Fibroblast of skin of scalp (primary cell): Measurements from ENCODE around the gene CHAF1B.

Experiments
- DNase-seq: peaks from one replicate; pipeline ENCODE4 v3.0.0-alpha.2; 2013

The CHAF1B gene

DNA sequence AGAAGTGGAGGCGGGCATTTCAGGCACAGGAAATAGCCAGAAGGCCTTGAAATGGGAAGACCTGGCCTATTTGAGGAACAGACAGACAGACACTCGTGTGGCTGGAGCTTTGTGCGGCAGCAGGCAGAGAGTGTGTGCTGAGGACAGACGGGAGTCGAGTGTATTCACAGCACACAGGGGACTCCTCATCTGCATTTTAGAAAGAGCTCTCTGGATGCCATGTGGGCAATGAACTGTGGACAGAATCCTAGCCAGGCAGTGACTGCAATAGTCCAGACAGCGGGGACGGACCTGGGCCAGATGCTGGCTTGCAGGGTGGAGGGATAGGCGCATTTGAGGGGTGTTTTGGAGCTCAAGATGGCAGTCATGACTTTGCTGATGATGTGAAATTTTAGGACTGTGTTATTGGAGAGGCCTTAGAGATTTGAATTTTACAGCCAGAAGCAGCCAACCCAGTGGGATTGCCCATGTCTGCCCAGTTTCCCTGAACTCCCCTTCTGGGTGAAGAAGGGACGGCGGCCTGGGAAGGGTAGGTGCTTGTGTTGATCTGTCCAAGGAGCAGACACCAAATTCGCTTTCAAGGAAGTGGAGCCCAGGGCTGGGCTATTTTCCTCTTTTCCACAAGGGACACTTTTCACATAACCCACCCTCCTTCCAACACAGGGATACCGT lies 43.7 kb downstream of the CHAF1B start:
- no peak for DNase-seq

DNA sequence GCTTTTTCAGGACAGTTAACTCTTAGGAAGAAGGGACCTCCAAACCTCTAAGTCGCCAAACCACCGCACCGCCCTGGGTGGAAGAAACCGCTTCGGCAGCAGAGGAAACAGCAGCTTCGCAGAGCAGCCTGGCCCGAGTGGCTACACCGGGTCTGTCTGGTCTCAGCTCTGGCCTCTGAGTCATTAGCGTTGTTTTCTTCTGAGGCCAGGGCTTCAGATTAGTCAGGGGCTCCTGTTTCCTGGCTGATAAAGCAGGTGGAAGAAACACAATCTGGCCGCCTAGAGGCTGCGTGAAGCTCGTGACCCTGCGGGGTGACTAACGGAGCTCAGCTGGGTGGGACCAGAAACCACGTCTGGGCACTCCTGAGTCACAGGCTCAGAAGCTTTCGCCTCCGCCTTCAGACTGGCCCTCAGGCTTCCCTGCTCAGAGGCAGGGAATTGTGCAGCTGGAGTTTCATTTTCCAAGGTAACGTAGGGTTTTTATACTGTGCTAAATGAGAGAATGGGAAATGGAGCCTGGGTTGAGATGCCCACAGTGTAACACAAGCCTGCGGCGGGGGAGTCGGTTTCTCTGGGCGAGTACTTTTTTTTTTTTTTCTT lies 44.9 kb downstream of the CHAF1B start:
- DNase-seq = peak; percentile 93

DNA sequence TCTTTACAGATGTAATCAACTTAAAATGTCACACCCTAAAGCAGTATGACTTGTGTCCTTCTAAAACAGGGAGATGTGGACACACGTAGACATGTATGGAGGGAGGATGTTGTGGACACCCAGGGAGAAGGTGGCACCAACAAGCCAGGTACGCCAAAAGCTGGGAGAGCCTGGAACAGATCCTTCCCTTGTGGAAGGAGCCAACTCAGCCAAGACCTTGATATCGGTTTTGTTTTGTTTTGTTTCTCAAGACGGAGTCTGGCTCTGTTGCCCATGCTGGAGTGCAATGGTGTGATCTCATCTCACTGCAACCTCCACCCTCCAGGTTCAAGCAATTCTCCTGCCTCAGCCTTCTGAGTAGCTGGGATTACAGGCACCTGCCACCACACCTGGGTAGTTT lies 45.6 kb downstream of the CHAF1B start:
- DNase-seq = no peak

DNA sequence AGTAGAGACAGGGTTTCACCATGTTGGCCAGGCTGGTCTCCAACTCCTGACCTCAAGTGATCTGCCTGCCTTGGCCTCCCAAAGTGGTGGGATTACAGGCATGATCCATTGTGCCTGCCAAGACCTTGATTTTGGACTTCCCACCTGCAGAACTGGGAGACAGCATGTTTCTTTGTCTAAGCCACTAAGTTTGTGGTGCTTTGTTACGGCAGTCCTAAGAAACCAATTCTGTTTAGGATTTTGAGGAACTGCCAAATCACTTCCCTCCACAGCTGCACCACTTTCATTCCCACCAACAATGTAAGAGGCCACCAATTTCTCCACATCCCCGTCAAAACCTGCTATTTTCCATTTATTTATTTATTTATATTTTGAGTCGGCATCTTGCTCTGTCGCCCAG lies 46.1 kb downstream of the CHAF1B start:
- no peak for DNase-seq

DNA sequence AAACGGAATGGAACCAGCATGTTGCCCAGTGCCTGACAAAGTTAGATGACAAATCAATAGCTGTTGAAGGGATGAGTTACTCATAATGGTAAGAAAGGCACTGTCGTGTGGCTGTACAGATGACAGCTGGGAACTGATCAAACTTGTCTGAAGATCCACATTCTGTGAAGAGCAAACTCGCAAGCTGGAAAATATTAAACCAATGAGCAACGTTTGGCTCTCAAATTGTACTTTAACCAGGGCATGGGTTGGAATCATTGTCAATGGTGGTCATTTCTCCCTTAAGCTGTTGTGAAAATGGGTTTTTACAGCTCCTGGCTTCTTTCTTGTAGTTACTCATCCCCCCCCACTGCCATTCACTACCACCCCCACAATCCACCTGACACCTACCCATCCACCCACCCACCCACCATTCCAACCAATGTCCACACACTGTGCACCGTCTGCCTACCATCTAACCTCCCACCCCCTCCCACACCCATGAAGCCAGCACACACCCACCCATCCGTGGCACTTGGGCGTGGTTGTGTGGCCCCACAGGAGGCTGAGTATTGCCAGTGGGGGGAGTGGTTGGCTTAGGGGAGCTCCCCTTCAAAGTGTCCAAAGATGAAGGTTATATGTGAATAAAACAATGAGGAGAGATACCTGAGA lies 48.0 kb downstream of the CHAF1B start:
- DNase-seq = no peak

DNA sequence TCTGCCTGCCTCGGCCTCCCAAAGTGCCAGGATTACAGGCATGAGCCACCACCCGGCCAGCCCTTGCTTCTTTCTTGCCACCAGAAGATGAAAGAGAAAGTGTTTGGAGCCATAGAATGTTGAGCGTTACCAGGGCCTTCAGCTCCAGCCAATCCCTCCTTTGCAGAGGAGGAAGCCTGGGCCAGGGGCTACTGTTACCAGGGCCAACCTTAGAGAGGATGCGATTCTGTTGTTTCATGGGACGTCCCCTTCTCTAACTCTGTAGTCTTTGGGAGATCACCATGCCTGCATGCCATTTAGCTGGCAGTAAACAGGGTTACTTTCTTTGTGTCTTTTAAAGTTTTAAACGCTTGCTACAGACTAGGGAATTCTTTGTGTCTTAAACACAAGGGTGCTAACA lies 49.0 kb downstream of the CHAF1B start:
- DNase-seq = no peak

DNA sequence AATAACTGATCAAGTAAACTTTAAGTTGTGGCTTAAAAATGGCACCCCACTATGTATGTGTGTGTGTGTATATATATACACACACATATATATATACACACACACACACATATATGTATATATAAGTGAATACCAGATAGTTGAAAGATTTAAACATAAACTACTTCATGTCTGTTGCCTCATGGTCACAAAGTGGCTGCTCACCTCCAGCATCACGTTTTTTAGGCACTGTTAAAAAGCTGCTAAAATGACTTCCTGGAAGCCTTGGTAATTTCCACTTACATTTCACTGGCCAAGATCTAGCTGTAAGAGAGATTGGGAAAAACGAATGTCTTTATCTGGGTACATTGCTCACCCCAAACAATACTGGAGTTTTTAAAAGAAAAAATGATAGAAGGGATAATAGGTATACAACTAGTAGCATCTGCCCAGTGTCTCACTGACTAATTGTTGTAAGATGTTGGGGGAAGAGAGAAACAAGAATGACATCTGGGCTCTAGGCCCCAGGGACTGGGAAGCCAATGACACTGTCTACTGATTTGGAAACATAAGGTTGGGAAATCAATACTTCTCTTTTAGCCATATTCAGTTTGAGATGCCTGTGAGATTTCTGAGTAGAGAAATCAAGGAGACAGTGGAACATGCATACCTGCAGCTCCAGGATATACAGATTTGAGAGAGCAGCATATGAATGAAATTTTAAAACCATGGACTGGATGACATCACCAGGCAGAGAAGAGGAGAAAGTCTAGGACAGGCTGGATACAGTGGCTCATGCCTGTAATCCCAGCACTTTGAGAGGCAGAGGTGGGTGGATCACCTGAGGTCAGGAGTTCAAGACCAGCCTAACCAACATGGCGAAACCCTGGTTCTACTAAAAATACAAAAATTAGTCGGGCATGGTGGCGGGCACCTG lies 51.9 kb downstream of the CHAF1B start:
- DNase-seq = no peak

DNA sequence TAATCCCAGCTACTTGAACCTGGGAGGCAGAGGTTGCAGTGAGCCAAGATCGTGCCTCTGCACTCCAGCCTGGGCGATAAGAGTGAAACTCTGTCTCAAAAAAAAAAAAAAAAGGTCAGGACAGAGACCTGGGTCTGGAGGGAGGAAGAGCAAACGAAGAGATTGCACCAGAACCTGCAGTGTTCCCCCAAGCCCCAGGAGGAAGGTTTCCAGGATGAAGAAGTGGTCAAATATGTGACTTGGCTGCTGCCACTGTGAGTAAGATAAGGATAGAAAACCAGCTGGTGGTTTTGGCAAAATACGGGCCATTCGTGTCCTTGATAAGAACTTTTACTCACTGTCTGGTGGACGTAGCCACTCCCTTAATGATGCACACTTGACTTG lies 52.5 kb downstream of the CHAF1B start:
- DNase-seq = peak; percentile 82

DNA sequence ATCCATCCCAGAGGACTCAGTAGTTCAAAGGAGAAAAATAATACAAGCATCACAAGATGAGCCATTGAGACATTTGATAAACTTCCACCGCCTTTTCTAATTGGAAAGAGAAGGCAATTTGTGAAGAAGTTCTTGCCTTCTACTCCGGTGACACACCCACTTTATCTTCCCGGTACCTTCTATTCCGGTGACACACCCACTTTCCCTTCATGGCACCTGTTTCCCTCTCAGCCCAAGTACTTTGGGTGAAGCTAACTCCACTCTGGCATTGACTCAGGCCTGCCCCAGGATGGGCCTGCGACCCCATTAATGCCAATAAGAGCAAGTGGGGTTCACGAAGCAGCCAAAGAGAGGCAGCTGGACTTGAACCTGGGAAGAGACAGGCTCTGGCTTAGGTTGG lies 56.5 kb downstream of the CHAF1B start:
- no peak for DNase-seq

DNA sequence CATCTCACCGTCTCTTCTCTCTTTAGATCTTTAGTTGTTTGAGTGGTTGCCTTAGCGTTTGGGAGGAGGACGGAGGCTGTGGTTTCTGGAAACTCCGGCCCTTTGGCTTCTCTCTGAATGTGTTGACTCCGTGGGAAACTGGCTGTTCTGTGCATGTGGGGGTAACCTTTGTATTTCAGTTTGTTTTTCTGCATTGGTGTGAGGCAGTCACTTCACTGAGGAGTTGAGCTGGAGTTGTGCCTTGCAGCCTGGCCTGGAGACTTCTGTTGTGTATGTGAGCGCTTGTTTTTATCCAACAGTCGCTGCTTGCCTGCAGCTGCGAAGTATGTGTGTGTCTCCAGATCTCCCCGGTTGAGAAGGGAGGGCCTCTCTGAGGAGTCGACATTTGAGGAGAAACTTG lies 61.1 kb downstream of the CHAF1B start:
- DNase-seq = no peak

DNA sequence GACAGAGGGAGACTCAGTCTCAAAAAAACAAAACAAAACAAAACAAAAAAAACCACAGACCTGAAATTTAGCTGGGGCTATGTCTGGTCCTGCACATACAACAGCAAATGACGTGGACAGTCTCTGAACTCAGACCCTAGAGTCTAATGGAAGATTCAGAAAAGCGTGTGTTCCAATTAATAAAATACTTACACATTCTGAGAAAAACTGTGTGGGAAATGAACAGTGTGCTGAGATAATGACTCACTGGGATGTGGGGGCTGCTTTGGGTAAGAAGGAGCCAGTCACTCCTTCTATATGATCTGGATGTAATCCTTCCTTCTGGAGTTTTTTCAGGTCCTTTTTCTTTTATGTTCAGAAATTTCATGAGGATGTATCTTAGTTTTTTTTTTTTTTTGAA lies 65.3 kb downstream of the CHAF1B start:
- DNase-seq = peak; percentile 47

DNA sequence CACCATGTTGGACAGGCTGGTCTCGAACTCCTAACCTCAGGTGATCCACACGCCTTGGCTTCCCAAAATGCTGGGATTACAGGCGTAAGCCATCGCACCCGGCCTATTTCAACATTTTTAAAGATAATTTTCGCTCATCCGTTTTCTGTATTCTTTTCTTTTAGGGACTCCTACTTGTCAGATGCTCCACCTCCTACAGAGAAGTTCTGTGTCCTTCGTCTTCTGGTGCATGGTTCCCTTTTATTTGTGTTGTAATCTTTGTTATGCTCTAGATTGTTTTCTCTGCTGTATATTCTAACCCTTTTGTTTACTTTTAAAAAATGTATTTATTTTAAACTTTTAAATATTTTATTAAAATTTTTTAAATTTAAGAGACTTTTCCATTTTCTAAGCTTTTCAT lies 66.3 kb downstream of the CHAF1B start:
- no peak for DNase-seq

DNA sequence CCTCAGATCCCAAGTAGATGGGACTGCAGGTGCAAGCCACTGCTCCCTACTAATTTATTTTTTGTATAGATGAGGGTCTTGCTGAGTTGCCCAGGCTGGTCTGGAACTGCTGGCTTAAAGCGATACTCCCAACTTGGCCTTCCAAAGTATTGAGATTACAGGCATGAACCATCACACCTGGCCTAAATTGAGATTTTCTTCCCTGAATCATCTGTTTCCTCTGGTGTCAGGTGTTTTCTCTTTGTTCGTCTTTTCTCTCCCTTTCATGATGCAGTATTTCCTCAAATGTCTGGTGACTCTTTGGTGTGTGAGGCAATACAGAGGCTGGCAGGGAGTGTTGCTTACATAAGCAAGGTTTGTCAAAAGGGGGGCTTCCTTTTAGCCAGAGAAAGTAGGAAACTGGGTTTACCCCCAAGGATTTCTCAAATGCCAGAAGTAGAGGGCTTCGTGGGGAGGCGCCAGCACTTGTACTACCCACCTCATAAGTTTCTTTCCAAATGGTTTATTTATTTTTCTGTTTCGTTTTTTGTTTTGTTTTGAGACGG lies 67.2 kb downstream of the CHAF1B start:
- no peak for DNase-seq

DNA sequence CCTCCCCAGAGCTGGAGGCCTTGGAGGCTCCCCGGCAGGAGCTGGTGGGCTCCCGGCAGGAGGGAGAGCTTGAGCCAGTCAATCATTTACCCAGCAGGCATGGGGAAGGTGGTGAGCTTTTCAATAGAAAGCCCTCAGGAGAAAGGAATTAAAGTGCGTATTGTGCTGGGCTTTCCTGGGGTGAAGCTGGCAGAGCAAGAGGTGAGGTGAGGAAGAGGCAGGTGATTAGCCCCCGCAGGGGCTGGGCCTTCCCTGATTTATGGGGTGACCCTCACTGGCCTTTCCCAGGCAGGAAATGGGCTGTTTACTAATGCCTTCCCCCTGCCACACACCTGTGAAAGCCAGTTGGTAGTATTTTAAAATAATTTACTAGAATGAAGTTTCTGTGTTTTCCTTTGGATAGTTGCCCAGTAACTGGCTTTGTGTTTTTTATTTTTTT lies 68.9 kb downstream of the CHAF1B start:
- no peak for DNase-seq

DNA sequence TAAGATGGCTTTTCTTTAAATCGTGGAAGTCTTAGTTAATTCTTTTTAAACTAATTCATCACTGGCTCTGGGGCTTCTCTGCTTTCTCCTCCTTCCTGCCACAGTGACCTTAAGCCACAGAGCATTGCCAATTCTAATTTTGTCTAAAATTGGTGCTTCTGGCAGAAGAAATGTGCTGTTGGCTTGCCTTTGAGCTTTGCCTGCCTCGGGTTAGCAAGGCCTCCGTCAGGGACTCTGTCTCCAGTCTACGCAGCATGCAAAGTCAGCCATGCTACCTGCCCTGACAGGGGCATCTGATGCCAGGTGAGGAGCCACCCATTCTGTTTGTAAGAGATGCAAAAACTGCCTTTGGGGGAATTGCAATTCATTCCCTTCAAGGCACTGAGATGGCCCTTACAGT lies 69.5 kb downstream of the CHAF1B start:
- no peak for DNase-seq

DNA sequence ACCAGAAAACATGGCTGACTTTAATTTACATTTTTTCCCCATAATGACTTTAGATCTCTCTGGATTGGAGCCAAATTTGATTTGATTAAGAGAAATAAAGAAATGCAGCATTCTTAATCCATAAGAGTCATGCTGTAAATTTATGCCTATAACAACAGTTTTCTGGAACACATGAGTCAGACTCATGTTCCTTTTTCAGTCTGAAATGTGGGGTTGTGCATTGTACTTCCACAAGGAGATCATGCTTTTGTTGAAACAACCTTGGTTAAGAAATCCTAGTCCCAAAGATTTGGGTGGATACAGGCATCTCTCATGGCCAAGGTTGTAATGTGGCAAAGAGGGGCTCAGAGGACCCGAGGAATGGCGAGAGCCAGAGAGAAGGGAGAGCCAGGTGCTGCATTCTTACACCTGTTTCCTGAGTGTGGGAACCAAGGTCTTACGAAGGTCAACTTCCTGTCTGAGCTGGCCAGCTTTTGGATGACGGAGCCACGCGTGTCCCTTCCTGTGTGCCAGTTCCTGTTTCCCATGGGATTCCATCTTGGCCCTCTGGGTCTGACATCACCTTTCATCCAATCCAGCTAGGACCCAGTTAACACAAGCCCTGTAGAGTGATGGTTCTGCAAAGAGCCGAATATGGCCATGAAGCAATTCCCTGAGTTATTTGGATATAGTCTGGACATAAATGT lies 71.7 kb downstream of the CHAF1B start:
- no peak for DNase-seq

DNA sequence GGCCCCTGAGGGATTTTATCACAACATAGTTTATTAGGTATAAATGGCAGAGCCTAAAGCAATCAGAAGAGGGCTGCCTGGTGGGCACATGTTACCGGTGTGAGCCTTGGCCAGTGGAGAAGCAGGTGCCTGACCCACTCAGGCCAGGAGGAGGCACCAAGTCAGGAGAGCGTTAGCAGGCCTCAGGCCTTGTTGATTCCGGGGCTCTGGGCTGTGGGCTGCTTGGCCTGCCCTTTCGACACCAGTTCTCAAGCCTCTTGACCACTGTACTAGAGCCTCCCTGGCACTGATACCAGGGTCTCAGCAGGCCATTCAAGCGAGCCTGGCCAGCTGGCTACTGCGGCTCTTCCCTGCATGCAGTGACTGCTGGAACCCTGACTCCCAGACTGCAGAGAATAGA lies 73.9 kb downstream of the CHAF1B start:
- DNase-seq = no peak

DNA sequence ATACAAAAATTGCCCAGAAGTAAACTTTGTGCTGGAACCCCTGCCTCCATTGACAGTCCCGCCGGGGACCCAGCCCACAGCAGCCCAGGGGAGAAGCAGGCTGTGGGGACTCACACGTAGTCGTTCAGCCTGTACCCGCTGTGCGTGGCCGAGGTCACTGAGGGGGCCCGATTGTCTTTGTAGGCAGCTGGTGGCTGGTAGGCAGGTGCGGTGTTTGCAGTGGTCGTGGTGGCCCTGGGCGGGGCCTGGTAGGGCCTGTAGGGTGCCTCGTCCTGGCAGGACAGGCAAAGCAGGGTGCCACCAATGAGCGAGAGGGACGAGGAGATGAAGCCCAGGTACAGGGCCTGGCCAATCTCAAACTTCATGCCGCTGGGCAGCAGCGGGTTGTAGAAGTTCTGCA lies 75.7 kb downstream of the CHAF1B start:
- no peak for DNase-seq

DNA sequence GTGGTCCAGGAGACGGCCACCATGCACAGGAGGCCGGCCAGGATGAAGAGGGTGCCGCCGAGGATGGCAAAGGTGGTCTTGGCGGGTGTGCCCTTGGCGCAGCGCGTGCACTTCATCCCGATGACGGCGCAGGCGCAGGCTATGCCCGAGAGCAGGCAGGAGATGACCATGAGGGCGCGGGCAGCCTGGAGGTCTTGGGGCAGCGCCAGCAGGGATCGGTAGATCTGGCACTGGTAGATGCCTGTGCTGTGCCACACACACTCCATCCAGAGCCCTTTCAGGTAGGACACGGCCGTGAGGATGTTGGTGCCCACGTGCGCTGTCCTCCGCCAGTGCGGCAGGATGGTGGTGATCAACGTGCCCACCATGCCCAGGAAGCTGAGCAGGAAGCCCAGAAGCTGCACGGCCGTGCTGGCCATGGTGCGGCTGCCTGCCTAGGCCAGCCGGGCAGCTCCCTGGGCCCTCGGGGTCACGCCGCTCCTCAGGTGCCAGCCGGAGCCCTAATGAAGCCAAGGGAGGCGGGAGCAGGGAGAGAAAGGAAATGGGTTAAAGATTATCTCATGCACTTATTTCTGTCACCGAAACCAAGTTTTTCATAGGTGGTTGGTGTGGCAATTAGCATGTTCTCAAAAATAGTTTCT lies 76.2 kb downstream of the CHAF1B start:
- no peak for DNase-seq

DNA sequence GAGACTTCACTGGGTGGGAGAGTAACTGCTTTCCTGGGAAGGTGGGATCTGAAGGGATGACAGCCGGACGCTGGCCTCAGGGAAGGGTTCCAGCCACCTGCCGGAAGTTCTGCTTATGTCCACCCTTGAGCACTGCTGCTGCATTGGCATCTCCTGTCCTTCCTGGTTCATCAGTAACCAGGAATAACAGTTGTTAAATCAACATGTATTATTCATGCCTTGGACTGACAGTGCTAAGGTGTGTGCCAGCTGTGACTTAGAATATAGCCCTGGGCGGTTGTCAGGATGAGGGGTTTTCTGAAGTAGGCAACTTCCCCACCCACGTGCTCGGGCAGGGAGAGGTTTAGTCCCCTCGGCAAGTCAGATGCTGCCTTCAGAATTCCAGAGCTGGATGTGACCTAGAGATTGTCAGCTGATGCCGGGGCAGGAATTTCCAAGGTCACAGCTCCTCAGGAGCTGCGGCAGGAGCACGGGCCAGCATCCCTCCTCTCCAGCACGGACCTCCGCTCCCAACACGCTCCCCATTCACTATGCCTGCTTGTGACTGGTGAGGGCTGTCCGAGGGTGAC lies 76.8 kb downstream of the CHAF1B start:
- no peak for DNase-seq

DNA sequence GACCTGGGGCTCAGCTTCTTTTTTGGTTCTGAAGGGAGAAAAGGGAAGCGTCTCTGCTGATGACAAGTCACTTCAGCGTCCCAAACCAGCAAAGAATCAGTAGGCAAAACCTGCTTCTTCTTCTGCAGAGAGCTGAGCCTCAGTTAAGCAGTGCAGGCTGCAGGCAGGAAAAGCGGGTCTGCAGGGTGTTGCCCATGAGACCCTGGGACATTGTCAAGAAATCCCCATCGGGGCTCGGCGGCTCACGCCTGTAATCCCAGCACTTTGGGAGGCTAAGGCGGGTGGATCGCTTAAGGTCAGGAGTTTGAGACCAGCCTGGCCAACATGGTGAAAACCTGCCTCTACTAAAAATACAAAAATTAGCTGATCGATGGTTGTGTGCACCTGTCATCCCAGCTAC lies 78.0 kb downstream of the CHAF1B start:
- DNase-seq = no peak
